ENCODE measurements around the gene BDKRB2.

GRCh38 chr14:96252999-96253539, 48.4 kb downstream of the BDKRB2 start:
- no peak for TF ChIP-seq EZH2 (IDR thresholded peaks at IDR 0.05)
- no peak for TF ChIP-seq POLR2AphosphoS5 (IDR thresholded peaks at IDR 0.05; ENCODE audit: borderline replicate concordance, low read depth, low read length)
- no peak for TF ChIP-seq FOXP2 (optimal IDR thresholded peaks at IDR 0.05; ENCODE audit: control extremely low read depth, extremely low read length, insufficient read depth)
